ENCODE results near the gene PCDHGA6.

The PCDHGA6 gene

GRCh38 chr5:141422742-141423291 is 49.1 kb downstream of the PCDHGA6 start:
- DNase-seq, result no peak

DNA sequence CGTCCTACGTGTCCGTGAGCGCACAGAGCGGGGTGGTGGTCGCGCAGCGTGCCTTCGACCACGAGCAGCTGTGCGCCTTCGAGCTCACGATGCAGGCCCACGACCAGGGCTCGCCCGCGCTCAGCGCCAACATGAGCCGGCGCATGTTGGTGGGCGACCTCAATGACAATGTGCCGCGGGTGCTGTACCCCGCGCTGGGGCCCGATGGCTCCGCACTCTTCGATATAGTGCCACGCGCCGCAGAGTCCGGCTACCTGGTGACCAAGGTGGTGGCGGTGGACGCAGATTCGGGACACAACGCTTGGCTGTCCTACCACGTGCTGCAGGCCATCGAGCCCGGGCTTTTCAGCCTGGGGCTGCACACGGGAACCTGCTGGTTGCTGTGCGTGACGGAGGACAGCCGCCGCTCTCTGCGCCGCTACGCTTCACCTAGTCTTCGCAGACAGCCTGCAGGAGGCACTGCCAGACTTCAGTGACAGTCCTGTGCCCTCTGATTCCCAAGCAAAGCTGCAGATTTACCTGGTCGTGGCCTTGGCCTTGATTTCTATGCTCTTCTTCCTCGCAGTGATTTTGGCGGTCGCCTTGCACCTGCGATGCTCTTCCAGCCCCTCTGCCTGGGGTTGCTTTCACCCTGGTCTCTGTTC is 54.2 kb downstream of the PCDHGA6 start:
- DNase-seq, result no peak

All from right forelimb (tissue), 1 donor.